Measurements from ENCODE around the gene NLRP1. TPM values are rescaled to one million over a fixed set of nuclear protein-coding genes. Genes with fewer than 3 reads are reported as not detected.

The NLRP1 gene
- polyA plus RNA-seq, 1 donor from 2014 or later: 255 TPM

- Histone ChIP-seq H3K4me3 (ENCODE audit: low read length) (no peak overlapping the region), H3K4me2 (ENCODE audit: low read length) (no peak overlapping the region), H3F3A (ENCODE audit: insufficient read depth, low read length, poor library complexity, severe bottlenecking) (no peaks in the 10 kb centered on the region), H3K36me3 (ENCODE audit: insufficient read depth, low read length) (no peaks in the 10 kb centered on the region), H3K27me3 (ENCODE audit: insufficient read depth, low read depth, low read length) (no peaks in the 10 kb centered on the region), H3K27ac (ENCODE audit: low read length) (no peak overlapping the region), H3K9me3 (ENCODE audit: low read length) (no peaks in the 10 kb centered on the region), H3K9ac (ENCODE audit: low read length) (no peak overlapping the region), H2AFZ (ENCODE audit: low read depth, low read length) (no peak overlapping the region), H3K79me2 (replicated peaks; ENCODE audit: insufficient read depth, low read length) (no peaks in the 10 kb centered on the region), H3K9me2 (ENCODE audit: insufficient read depth, low read length) (no peaks in the 10 kb centered on the region), H4K20me1 (ENCODE audit: insufficient read depth) (no peaks in the 10 kb centered on the region)
- TF ChIP-seq RAD21 (conservative IDR thresholded peaks at IDR 0.05): no peak
- TF ChIP-seq, protein P1, sequence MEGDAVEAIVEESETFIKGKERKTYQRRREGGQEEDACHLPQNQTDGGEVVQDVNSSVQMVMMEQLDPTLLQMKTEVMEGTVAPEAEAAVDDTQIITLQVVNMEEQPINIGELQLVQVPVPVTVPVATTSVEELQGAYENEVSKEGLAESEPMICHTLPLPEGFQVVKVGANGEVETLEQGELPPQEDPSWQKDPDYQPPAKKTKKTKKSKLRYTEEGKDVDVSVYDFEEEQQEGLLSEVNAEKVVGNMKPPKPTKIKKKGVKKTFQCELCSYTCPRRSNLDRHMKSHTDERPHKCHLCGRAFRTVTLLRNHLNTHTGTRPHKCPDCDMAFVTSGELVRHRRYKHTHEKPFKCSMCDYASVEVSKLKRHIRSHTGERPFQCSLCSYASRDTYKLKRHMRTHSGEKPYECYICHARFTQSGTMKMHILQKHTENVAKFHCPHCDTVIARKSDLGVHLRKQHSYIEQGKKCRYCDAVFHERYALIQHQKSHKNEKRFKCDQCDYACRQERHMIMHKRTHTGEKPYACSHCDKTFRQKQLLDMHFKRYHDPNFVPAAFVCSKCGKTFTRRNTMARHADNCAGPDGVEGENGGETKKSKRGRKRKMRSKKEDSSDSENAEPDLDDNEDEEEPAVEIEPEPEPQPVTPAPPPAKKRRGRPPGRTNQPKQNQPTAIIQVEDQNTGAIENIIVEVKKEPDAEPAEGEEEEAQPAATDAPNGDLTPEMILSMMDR (IDR thresholded peaks at IDR 0.05; ENCODE audit: poor library complexity, severe bottlenecking): no peak
- no peak for TF ChIP-seq MXI1 (conservative IDR thresholded peaks at IDR 0.05; ENCODE audit: poor library complexity, severe bottlenecking)
- TF ChIP-seq EZH2 (IDR thresholded peaks at IDR 0.05; ENCODE audit: borderline replicate concordance, insufficient read depth, low read length, poor library complexity, severe bottlenecking): no peak
- no peak for TF ChIP-seq EP300 (conservative IDR thresholded peaks at IDR 0.05; ENCODE audit: poor library complexity, severe bottlenecking)
- TF ChIP-seq TAF1 (IDR thresholded peaks at IDR 0.05; ENCODE audit: low read depth): no peak
- no peak for TF ChIP-seq REST (IDR thresholded peaks at IDR 0.05; ENCODE audit: borderline replicate concordance)
- no peak for TF ChIP-seq SMC3 (conservative IDR thresholded peaks at IDR 0.05; ENCODE audit: poor library complexity)
- no peak for TF ChIP-seq POLR2AphosphoS5 (IDR thresholded peaks at IDR 0.05)
These were observed 2.7 kb downstream of the NLRP1 start for GRCh38 chr17:5581655-5582054.

DNA sequence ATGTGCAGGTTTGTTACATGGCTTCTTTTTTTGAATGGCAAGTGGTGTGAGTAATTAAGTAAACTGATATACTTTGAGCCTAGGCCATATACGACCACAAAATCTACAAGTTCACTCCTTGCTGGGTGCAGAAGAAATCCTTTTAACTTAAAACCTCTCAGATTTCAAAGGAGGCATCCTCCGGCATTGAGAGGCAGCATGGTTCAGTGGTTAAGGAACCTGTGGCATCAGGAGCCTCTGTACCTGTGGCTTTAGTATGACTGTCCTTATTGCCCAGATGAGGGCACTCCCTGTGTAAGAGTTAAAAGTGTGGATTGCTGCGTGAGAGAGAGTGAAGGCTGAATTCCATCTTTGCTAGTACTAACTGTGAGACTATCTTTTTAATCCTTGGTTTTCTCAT lies 3.3 kb downstream of the NLRP1 start:
- Histone ChIP-seq H4K20me1 (ENCODE audit: insufficient read depth) (no peaks in the 10 kb centered on the region), H3K4me2 (ENCODE audit: low read length) (no peak overlapping the region)

GRCh38 chr17:5580367-5580766 lies 3.9 kb downstream of the NLRP1 start:
- H3K27me3 ChIP-seq (ENCODE audit: insufficient read depth, low read depth, low read length): no peaks in the 10 kb centered on the region
- no peaks in the 10 kb centered on the region for H3K79me2 ChIP-seq (replicated peaks; ENCODE audit: insufficient read depth, low read length)
- no peaks in the 10 kb centered on the region for H4K20me1 ChIP-seq (ENCODE audit: insufficient read depth)
- no peak overlapping the region for H3K4me3 ChIP-seq (ENCODE audit: low read length)
- H3K9ac ChIP-seq (ENCODE audit: low read length): no peak overlapping the region
- no peak overlapping the region for H2AFZ ChIP-seq (ENCODE audit: low read depth, low read length)
- TF ChIP-seq POLR2AphosphoS5 (IDR thresholded peaks at IDR 0.05) (no peak), MXI1 (conservative IDR thresholded peaks at IDR 0.05; ENCODE audit: poor library complexity, severe bottlenecking) (no peak), EZH2 (IDR thresholded peaks at IDR 0.05; ENCODE audit: borderline replicate concordance, insufficient read depth, low read length, poor library complexity, severe bottlenecking) (no peak), TAF1 (IDR thresholded peaks at IDR 0.05; ENCODE audit: low read depth) (no peak), SMC3 (conservative IDR thresholded peaks at IDR 0.05; ENCODE audit: poor library complexity) (no peak), EP300 (conservative IDR thresholded peaks at IDR 0.05; ENCODE audit: poor library complexity, severe bottlenecking) (no peak), RAD21 (conservative IDR thresholded peaks at IDR 0.05) (no peak), REST (IDR thresholded peaks at IDR 0.05; ENCODE audit: borderline replicate concordance) (no peak)
- TF ChIP-seq, protein P1 (IDR thresholded peaks at IDR 0.05; ENCODE audit: poor library complexity, severe bottlenecking): no peak
- H3K36me3 ChIP-seq (ENCODE audit: insufficient read depth, low read length): no peaks in the 10 kb centered on the region
- no peaks in the 10 kb centered on the region for H3K9me2 ChIP-seq (ENCODE audit: insufficient read depth, low read length)
- no peak overlapping the region for H3K4me2 ChIP-seq (ENCODE audit: low read length)
- no peaks in the 10 kb centered on the region for H3F3A ChIP-seq (ENCODE audit: insufficient read depth, low read length, poor library complexity, severe bottlenecking)
- H3K27ac ChIP-seq (ENCODE audit: low read length): no peak overlapping the region
- H3K9me3 ChIP-seq (ENCODE audit: low read length): no peaks in the 10 kb centered on the region

More for the DNA sequence above, 3.3 kb downstream of the NLRP1 start:
- H3K27ac ChIP-seq (ENCODE audit: low read length): no peak overlapping the region
- H3K9me2 ChIP-seq (ENCODE audit: insufficient read depth, low read length): no peaks in the 10 kb centered on the region
- no peak overlapping the region for H3K9ac ChIP-seq (ENCODE audit: low read length)
- H3K4me3 ChIP-seq (ENCODE audit: low read length): no peak overlapping the region
- no peaks in the 10 kb centered on the region for H3K36me3 ChIP-seq (ENCODE audit: insufficient read depth, low read length)
- H3K79me2 ChIP-seq (replicated peaks; ENCODE audit: insufficient read depth, low read length): no peaks in the 10 kb centered on the region
- TF ChIP-seq POLR2AphosphoS5 (IDR thresholded peaks at IDR 0.05): no peak
- no peak for TF ChIP-seq RAD21 (conservative IDR thresholded peaks at IDR 0.05)
- TF ChIP-seq TAF1 (IDR thresholded peaks at IDR 0.05; ENCODE audit: low read depth): no peak
- H2AFZ ChIP-seq (ENCODE audit: low read depth, low read length): no peak overlapping the region
- H3F3A ChIP-seq (ENCODE audit: insufficient read depth, low read length, poor library complexity, severe bottlenecking): no peaks in the 10 kb centered on the region
- no peaks in the 10 kb centered on the region for H3K9me3 ChIP-seq (ENCODE audit: low read length)
- no peaks in the 10 kb centered on the region for H3K27me3 ChIP-seq (ENCODE audit: insufficient read depth, low read depth, low read length)
